Activated CD4-positive, CD25-positive, alpha-beta regulatory T cell treated with anti-CD3 and anti-CD28 coated beads, Interleukin-2, amount 50 U/mL, for 72 hours (primary cell): Measurements from ENCODE around the gene CABLES2.
A peak's percentile ranks its signal among the peaks of the same experiment; 100 is the strongest.

Experiments used
- DNase-seq: peaks from one replicate; pipeline ENCODE4 v3.0.0; 2021

CABLES2 gene

DNA sequence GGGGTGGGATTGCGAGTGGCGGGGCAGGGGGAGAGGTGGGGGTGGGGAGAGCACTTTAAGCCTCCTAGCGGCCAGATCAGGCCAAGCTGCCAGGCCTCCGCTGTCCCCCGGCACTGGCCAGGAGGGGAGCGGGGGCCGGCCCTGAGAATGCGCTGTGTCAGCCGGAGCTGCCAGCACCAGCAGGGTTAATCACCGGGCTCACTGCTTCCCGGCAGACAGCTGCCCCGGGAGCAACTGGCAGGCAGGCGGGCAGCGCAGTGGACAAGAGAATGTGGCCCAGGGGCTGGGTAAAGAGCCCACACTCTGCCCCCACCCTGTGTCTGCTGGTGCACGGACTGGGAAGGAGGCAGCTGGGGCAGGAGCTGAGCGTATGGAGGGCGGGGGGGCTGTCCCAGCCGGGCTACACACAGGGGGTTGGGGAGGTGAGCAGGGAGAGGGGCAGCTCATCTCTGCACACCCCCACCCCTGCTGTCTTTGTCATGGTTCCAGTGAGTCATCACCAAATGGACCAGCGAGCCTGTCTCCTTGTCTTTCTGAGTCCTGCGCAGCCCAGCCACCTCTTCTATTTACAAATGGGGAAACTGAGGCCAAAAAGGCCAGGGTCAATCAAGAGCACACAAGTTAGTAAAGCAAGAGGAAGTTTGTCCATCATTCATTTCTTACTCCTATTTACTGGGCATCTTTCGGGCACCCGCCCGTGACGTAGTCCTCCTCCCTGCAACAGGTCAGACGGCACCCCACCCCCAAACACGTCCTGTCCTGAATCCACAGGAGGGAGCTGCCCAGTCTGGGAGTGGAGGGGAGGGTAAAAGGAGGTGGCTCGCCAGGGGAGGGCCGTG is 37.9 kb downstream of the CABLES2 start:
- no peak for DNase-seq

DNA sequence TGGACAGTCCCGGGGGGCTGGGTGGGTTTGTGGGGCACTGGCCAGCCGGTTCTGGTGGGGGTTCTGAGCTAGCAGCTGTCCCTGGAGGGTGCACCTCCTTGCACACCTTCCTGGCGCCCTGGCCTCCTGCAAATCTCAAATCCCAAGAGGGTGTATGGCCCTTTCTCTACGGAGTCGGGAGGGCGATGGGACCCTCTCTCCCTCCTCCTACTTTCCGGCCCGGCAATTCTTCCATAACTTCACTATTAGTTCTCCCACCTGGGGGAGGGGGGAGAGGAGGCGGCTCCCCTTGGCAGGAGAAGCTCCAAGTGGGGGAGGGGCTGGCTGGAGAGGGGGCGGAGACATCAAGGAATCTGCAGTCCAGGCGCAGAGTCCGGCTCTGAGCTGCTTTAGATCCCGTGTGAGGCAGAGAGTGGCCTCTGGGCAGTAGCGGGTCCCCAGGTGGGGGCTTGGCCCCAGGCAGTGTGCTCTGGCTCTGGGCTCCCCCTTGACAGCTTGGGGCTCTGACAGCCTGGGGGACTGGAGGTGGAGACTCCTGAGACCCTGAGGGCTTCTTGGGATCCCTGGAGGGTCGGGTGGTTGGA is 38.6 kb downstream of the CABLES2 start:
- no peak for DNase-seq

DNA sequence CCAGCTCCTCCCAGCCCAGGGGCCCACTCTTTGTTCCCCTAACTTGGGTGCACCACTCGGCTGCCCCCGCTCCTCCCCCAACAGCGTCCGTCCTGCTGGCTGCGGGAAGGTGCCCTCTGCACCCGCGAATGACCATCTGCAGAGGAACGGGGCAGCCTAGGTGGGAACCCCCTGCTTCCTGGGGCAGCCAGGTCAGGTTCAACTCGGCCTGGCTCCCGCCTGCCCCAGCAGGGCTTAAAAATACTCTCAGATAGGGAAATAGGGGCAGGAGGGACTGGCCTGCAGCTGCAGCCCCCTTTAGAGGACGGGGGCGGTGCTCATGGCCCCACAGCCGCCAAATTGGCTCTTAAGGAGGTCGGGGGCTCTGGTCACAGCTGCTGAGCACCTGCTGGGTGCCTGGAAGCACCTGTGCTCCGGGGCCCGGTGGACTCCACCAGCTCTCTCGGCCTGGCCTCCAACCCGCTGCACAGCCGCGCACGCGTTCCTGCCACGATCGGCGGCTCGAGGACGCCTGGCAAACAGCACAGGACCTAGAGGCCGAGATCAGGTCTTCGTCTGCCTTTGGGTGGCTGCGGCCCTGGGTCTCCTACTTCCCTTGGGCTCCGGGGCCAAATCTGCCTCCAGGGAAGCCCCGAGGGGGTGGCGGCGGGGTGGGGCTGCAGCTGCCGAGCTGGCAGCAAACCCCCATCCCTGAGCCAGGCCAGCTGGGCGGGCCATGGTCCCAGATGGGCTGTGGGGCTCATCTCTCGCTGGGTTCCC is 39.3 kb downstream of the CABLES2 start:
- no peak for DNase-seq

DNA sequence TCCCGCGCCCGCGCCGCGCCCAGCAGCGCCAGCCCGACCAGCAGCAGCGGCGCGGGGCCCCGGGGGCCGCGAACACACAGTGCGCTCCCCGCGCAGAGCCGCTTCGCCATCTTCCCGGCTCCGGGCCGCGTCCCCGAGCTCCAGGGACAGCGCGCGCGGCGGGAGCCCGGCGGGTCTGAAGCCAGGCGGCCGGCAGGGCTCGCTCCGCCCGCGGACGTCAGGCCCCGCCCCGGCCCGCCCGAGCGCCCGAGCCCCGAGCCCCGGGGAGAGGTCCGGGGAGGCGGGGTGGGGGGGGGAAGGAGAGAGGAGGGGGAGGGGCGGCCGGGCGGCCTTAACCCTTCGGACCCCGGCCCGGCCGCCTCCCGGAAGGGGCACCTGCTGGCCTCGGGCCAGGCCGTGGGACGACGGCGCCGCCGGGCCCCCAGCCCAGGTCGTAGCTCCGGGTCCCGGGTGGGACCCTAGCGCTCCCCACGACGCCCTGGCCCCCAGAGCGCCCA is 39.9 kb downstream of the CABLES2 start, which contains the start of gene LAMA5:
Gene LAMA5, minus strand, starts transcription at position 177 of the 497 bp plus-strand sequence. Its CDS starts 67 bp downstream, at position 110.
- no peak for DNase-seq

DNA sequence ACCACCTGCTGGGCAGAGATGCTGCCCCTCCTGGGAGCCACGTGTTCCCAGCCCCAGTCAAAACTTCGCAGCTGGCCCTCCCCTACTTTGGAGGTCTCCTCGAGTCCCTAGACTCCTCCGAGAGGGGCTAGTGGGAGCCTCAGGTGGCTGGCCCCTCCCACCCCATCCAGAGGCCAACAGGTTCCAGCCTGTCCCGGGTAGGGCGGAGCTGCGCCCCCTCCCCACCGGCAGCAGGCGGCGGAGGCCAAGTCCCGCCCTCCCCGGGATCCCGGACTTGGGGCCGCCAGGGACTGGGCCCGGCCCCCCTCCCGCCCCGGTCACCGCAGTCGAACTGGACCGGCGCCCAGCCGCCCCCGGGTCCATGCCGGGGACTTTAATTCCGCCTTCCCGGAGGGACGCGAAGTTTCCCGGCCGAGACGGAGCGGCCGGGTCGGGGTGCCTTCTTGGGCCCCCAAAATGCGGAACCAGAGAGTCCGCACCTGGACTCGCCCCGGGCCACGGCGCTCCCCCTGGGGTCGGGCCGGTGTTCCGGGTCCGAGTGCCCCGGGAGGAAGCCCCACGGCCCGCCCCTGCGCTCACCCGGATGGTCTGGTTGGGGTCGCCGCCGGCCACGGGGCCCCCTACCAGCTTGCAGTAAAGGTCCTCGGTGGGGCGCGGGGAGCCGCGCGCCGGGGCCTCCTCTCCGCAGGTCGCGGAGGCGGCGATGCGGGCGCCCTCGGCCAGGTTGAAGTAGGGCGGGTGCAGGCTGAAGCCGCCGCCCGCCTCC is 40.5 kb downstream of the CABLES2 start:
- no peak for DNase-seq

DNA sequence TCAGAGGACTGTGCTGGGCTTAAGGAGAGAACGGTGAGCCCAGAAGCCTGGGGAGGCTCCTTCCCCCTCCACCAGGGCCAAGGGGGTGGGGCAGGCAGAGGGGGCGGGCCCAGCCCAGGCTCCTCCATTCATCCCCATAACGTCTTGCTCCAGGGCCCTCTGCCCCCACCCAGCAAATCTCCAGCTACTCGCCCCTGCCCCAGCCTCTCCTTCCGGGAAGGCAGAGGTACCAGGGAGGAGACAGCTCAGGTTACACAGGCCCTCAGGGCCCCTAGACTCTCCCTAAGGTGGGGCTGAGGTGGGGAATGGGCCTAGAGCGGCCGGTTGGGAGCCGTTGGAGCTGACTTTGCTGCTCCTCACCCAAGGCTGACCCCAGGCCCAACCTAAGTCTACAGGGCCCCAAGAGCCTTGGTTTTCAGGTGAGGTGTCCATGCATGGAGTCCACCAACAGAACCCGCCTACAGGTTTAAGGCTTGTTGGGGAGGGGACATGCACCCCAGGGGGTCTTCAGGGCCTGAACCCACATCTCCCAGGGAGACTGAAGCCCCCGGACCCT is 41.2 kb downstream of the CABLES2 start:
- DNase-seq: no peak

DNA sequence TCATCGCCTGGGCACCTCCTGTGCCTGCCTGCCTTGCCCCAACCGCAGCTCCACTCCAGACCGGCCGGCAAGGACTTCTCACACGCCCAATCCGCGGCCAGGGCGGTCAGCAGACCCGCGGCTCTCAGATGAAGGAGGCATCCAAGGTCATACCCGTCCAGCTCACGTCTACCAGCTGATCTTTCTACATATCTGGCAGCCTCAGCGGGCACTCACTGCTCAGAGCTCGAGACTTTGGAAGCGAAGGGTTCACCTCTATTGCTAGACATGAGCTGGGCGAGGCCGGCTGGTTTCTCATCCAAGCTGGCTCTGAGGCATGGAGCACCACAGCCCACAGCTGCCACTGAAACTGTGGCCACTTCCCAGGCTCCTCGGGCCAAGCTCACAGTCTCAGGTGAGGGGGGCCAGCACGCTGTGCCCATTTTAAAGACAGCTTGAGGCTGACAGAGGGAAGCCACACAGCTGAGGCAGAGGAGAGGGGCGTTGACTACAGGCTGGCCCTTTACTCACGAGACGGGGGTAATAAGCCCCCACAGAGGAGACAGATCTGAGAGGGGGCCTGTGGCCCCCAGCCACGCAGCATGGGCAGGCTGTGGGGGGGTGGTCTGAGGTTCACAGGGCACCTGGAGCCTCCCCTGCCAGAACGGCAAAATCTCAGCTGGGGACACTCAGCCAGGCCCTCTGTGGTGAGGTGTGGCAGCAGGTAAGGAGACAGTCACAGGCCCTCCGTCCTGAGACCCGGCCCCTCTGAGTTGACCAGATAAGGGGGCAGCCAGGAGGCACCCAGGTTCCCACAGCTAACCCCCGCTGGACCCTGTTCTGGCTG is 42.0 kb downstream of the CABLES2 start:
- peak; percentile 29 for DNase-seq

DNA sequence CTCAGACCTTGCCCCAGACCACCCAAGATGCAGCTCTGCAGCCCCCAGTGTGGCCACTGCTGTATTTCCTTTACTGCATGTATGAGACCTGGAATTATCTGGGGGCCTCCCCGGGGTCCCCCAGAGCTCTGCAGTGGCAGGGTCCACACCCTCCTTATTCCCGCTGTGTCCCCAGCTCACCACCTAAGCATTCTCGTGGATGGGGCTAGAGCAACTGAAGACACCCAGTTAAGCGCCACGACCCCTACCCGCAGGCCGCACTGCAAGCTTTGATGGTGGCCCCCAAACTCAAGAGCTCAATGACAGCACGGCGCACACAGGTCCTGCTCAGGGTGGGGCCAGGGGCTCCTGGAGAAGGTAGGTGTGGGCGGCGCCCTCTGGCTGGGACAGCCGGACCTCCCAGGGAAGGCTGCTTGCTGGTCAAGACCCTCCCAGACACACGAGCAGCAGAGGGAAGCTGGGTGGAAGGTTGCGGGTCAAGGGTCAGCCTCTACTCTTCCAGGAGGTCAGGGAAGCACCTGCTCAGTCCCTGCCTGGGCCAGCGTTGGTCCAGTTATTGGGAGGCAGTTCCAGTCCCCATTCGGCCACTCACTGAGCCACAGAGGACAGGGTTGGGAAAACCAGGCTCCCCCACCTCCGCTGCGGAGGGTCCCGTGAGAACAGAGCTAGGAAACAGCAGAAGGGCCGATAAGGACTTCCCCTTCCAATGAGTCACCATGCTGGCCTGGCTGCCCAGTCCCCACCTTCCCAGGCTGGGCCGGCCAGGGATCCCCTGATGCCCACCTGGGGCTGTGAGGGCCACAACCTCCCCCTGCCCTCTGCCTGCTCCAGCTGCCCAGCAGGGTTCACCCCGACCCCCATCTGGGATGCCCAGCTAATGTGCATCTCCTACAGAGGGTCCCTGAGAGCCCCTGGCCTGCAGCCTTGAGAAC is 42.9 kb downstream of the CABLES2 start:
- peak; percentile 27 for DNase-seq

DNA sequence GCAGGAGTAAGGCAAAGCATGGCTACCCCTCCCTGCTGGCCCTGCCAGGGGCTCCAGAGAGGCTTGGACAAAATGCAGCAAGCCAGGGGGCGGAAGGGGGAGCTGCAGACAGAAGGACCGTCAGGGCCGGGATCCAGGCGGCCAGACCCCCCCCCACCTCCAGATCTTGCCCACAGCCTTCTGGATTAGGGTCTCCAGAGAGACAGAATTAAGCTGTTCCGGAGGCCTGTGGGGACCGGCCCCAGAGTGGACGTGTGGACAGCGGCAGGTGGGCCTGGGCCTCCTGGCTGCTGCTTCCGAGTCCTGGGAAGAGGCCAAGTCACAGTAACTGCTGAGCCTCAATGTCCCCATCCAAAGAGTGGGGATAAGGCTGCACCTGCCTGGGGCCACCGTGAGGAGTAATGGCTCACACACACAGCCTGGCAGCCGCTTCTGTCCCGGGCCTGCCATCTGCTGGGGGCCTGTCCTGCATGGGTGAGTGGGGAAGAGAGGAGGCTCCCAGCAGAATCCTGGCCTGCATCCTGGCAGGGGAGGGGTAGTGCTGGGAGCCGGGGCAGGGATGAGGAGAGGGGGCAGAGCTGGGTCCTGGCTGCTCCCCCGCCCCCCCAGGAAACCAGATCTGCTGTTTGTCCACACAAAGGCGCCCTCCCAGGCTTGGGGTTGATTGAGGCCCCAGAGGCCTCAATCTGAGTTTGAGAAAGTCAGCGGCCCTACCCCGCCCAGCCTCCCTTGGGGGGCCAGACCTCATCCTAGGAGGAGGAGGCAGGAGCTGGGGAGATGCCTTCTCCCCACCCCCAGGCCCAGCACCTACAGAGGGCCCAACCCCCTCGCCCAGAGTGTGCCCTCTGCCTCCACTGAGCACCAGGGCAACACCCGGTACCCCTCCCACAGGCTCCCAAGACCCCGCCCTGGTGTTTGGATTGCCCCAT is 43.8 kb downstream of the CABLES2 start:
- peak; percentile 25 for DNase-seq

DNA sequence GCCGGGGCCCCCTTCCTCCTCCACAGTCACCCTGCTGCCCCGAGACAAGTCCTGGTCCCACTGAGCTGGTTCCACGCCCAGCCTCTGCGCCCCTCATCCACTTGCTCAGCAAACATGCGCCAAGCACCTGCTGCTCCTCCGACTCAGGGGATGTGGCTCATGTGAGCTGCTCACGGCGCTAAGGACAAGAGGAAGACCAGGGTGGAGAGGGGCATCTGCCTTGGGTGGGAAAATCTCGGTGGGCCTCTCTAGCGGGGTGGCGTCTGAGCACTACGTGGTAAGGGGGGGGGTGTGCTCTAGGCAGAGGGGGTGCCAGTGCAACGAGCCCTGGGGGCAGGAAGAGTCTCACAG is 44.5 kb downstream of the CABLES2 start:
- DNase-seq: no peak

DNA sequence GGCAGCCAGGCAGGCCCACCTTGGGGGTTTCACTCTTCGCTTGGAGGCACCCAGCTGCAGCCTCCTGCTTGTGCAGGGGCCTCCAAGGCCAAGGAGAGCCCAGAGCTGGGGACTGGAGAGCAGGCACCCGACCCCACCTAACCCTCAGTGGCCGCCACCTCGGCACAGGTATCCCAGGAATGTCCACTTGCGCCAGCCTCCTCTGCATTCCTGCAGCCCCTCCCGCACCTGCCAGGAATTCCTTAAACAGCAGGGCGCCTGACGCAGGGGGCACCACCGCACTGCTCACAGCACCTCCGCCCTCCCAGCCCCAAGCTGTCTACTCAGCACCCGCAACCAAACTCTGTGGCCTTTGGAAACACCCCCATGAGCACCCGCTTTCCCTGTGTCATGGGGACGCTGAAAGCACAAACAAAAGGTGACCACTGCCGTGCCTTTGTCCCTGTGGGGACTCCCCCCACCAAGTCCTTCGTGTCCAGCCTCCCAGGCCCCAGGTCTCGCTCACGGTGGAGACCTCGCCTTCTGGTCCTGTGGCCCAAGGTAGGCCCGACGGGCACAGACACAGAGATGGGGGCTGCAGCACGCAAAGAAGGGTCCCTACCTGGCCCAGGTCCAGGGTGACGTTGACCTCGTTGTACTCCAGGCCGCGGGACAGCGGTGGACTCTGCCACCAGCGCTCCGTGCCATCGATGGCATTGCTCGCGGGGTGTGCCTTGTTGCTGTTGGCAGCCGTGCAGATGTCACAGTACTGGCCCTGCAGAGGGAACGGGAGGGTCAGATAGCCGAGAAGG is 45.1 kb downstream of the CABLES2 start:
- DNase-seq: peak; percentile 25

DNA sequence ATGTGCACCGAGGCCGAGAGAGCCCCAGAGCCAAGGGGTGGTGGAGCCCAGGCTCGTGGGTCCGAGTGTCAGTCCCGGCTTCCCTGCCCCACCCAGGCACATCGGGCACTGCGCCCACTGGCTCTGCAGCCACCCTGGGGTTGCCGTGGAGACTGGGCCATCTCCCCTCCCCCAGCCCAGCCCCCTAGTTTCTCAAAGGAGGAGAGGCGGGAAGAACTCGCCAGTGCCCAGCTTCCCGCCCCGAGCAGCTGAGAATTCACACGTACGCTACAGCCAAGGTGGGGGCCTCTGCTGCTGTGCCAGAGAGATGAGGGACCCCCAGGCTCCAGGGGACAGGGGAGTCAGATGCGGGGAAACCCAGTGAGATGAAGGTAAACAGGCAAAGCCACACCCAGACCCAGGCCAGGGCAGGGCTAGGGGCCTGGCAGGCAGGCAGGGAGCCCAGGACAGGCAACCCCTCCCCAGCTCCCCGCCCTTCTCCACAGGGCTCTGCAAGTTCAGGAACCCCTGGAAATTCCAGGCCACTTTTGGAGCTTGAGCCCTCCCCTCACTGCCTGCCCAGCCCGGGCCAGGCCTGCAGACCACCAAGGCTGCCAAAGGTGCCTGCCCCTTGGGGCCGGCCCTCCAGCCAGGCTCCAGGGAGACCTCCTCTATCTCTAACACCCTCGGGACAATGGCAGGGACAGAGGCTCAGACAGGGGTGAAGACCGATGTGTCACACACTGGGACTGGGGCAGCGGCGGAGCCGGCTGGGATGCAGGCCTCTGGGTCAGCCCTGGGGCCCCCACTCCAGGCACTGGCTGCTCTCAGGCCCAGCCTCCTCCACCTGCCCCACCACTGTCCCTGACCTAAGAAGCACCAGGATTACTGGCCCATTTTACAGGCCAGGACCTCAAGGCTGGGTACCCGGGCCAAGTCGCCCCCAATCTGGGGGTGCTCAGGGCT is 46.0 kb downstream of the CABLES2 start:
- DNase-seq: peak; percentile 29

DNA sequence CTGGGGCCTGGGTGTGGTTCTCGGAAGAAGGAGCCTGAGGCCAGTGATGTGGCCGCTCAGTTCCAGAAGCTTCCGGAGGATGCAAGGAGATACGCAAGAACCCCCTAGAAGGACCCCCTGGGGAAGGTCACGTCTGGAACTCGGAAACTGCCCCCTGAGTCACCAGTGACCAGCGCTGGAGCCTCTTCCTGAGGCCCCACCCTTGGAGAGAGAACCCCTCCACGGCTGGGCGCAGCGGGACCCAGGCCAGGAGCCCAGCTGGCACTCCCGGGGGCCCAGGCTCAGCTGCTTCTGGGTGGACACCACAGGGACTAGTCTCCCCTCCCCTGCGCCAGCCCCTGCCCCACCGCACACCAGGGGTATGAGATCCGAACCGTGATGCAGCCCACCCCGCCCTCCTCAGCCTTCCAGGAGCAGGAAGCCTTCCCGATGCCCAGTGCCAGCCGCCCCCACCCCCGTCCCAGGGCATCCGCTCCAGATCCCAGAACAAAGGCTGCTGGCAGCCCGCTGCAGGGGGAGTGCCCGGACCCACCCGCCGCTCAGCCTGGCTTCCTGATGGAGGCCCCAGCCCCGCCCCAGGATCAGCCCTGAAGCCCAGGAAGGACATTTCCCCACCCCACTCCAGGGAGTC is 47.5 kb downstream of the CABLES2 start:
- DNase-seq: no peak

DNA sequence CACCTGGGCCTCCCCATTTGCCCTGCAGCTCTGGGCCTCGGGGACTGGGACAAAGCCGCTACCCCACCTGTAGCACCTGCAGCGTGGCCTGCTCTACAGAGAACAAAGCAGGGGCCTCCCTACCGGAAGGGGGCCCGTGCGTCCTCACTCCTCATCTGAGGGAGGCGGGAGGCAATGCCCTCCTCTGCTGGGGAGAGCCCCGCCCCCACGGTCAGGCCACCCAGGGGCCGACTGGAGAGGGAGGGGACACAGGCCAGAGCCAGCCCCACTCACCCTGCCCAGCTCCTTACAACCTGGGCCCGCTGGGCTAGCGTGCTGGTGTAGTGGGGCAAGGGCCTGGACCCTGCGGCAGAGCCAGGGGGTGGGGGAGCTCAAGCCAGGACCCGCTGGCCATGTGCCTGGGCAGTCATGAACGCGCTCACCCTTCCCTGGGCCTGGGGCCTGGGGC is 48.0 kb downstream of the CABLES2 start:
- DNase-seq: no peak

DNA sequence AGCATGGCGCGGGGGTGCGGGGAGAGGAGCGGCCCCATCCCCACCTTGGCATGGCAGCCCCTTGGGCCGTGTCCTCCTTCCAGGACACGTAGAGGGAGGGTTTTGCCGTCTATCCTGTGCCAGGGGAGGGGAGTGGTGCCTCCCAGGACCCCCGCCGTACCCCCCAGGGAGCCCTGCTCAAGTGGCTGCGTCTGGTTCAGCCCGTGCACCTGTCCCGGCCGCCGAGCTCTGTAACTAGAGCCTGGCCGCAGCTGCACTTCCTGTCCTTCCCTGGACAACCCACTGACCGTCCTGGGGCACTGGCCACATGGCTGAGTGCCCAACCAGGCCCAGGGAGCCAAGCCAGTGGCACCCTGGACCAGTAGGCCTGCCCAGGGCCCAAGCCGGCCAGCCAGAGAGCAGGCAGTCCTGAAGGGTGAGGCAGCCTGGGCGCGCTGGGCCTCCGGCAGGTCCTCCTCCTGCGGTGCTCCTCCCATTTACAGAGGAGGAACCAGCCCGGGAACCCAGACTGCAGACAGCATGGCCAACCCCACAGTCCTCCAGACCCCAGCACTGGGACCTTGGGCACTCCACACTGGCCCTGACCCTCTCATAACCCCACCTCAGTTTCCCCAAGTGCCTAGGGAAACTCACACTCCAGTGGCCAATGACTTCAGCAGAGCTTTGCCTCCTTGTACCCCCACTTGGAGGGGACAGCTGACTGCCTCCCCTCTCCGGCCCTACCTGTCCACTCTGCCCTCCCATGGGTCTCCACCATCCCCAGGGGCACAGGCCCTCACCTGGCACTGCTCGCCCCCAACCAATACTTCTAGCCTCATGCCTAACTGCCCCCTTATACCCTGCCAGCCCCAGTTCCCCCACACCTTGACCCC is 48.7 kb downstream of the CABLES2 start:
- no peak for DNase-seq

DNA sequence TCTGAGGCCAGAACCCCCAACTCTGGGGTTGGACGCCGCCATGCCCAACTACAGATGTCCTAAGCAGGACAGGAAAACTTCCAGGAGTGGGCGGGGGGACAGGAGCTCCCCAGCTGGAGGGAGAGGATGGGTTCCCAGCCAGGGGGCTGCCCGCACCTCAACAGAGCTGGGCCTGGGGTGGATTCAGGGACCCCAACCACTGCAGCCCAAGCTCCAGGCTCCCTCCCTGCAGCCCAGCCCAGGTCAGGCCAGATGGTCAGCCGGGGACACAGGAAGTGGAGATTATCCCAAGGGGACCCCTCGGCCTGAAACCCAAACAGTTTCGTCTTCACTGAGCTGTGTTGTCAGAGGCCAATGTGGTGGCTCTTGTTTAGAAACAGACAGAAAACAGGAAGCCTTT is 49.4 kb downstream of the CABLES2 start:
- no peak for DNase-seq
